ENCODE measurements around the gene MTG1. TPM values are rescaled to one million over a fixed set of nuclear protein-coding genes. Genes with fewer than 3 reads are reported as not detected.
"Not testable (repeated sequence)": the region's sequence is repeated elsewhere in the genome, so short reads cannot be mapped to it uniquely, and the experiment has no call there.

MTG1 gene
- total and polyA plus RNA-seq, 2 experiments from 2014 or later: 22.8 to 50.7 TPM

GRCh38 chr10:133465950-133466474, 72.1 kb downstream of the MTG1 start:
- in situ Hi-C loops (cut with MboI): no loop called here
- Histone ChIP-seq H3K36me3 (ENCODE audit: low read depth) (no peaks in the 10 kb centered on the region), H3K9me2 (ENCODE audit: insufficient read depth) (no peaks in the 10 kb centered on the region), H3K27me3 (replicated peaks; ENCODE audit: insufficient read depth) (no peaks in the 10 kb centered on the region), H4K20me1 (ENCODE audit: insufficient read depth) (no peaks in the 10 kb centered on the region), H3F3A (ENCODE audit: insufficient read depth) (no peaks in the 10 kb centered on the region), H3K27ac (no peak overlapping the region), H3K4me3 (no peak overlapping the region), H3K9me3 (ENCODE audit: low read depth) (no peaks in the 10 kb centered on the region), H2AFZ (no peak overlapping the region), H3K79me2 (ENCODE audit: insufficient read depth) (no peaks in the 10 kb centered on the region), H3K9ac (no peak overlapping the region), H3K4me2 (ENCODE audit: unreplicated experiment) (no peak overlapping the region), H3K4me1 (ENCODE audit: insufficient read depth) (no peaks in the 10 kb centered on the region)
- DNase-seq: no peak
- 61 to 63% methylated on average over 7 of the region's 7 CpGs for WGBS, 2 experiments (ENCODE audit: low coverage in 1 of 2, low lambda C conversion rate in 2 of 2, missing lambda C conversion rate in 2 of 2)
- no peak for TF ChIP-seq EZH2phosphoT487 (IDR thresholded peaks at IDR 0.05; ENCODE audit: insufficient read depth, low read depth)
- TF ChIP-seq EZH2 (IDR thresholded peaks at IDR 0.05; ENCODE audit: insufficient read depth, poor library complexity, severe bottlenecking): no peak

- in situ Hi-C loops (cut with MboI): no loop called here
- Histone ChIP-seq H3K79me2 (ENCODE audit: insufficient read depth) (no peaks in the 10 kb centered on the region), H3K27ac (no peak overlapping the region), H2AFZ (no peak overlapping the region), H3K4me2 (ENCODE audit: unreplicated experiment) (no peak overlapping the region), H3K9me3 (ENCODE audit: low read depth) (no peaks in the 10 kb centered on the region), H3K4me1 (ENCODE audit: insufficient read depth) (no peaks in the 10 kb centered on the region), H3K36me3 (ENCODE audit: low read depth) (no peaks in the 10 kb centered on the region), H3K9ac (no peak overlapping the region), H4K20me1 (ENCODE audit: insufficient read depth) (no peaks in the 10 kb centered on the region), H3F3A (ENCODE audit: insufficient read depth) (no peaks in the 10 kb centered on the region), H3K9me2 (ENCODE audit: insufficient read depth) (no peaks in the 10 kb centered on the region), H3K4me3 (no peak overlapping the region), H3K27me3 (replicated peaks; ENCODE audit: insufficient read depth) (no peaks in the 10 kb centered on the region)
- TF ChIP-seq EZH2 (IDR thresholded peaks at IDR 0.05; ENCODE audit: insufficient read depth, poor library complexity, severe bottlenecking): no peak
- TF ChIP-seq EZH2phosphoT487 (IDR thresholded peaks at IDR 0.05; ENCODE audit: insufficient read depth, low read depth): no peak
- 63 to 69% methylated on average over 7 of the region's 7 CpGs for WGBS, 2 experiments (ENCODE audit: low coverage in 1 of 2, low lambda C conversion rate in 2 of 2, missing lambda C conversion rate in 2 of 2)
- no peak for DNase-seq
Measured at GRCh38 chr10:133466683-133467275, 72.8 kb downstream of the MTG1 start.

- Histone ChIP-seq H3K9ac (no peak overlapping the region), H3K4me1 (ENCODE audit: insufficient read depth) (no peaks in the 10 kb centered on the region), H3F3A (ENCODE audit: insufficient read depth) (no peaks in the 10 kb centered on the region), H4K20me1 (ENCODE audit: insufficient read depth) (no peaks in the 10 kb centered on the region), H3K36me3 (ENCODE audit: low read depth) (no peaks in the 10 kb centered on the region), H3K9me3 (ENCODE audit: low read depth) (no peaks in the 10 kb centered on the region), H3K79me2 (ENCODE audit: insufficient read depth) (no peaks in the 10 kb centered on the region), H3K4me2 (ENCODE audit: unreplicated experiment) (no peak overlapping the region), H3K9me2 (ENCODE audit: insufficient read depth) (no peaks in the 10 kb centered on the region), H3K4me3 (no peak overlapping the region), H3K27ac (no peak overlapping the region), H3K27me3 (replicated peaks; ENCODE audit: insufficient read depth) (no peaks in the 10 kb centered on the region), H2AFZ (no peak overlapping the region)
- in situ Hi-C loops (cut with MboI): no loop called here
- TF ChIP-seq EZH2phosphoT487 (IDR thresholded peaks at IDR 0.05; ENCODE audit: insufficient read depth, low read depth): no peak
- 68 to 71% methylated on average over 16 to 17 of the region's 17 CpGs for WGBS, 2 experiments (ENCODE audit: low coverage in 1 of 2, low lambda C conversion rate in 2 of 2, missing lambda C conversion rate in 2 of 2)
- DNase-seq: no peak
Measured at GRCh38 chr10:133467286-133467911, 73.4 kb downstream of the MTG1 start.

GRCh38 chr10:133469205-133469604, 75.2 kb downstream of the MTG1 start:
- H3K4me1 ChIP-seq (ENCODE audit: insufficient read depth); H3K4me3 ChIP-seq; H3K27me3 ChIP-seq (replicated peaks; ENCODE audit: insufficient read depth); H3K9me3 ChIP-seq (ENCODE audit: low read depth); H2AFZ ChIP-seq; H3F3A ChIP-seq (ENCODE audit: insufficient read depth); H3K36me3 ChIP-seq (ENCODE audit: low read depth); H4K20me1 ChIP-seq (ENCODE audit: insufficient read depth); H3K27ac ChIP-seq; H3K9ac ChIP-seq; DNase-seq; H3K4me2 ChIP-seq (ENCODE audit: unreplicated experiment); H3K79me2 ChIP-seq (ENCODE audit: insufficient read depth); H3K9me2 ChIP-seq (ENCODE audit: insufficient read depth); in situ Hi-C loops (cut with MboI): not testable (repeated sequence)
- WGBS, 2 experiments (ENCODE audit: low coverage in 1 of 2, low lambda C conversion rate in 2 of 2, missing lambda C conversion rate in 2 of 2): 32 to 56% methylated on average over 2 to 3 of the region's 3 CpGs

All from GM23248 (cell line).